Hepatocyte (in vitro differentiated cells): ENCODE results near the gene DAP3.

ENCODE experiments used
- EZH2 ChIP-seq: fragments of 200-600 bp; sonication (generic); IDR thresholded peaks from 2 replicates; pipeline ENCODE4 v1.6.1; 2016; ENCODE audit warnings: antibody characterized with exemption, mild to moderate bottlenecking, borderline replicate concordance
- EZH2phosphoT487 ChIP-seq: fragments of 200-600 bp; sonication (generic); IDR thresholded peaks from one replicate; pipeline ENCODE4 v1.6.1; 2018; ENCODE audit warnings: antibody characterized with exemption, mild to moderate bottlenecking, low read depth, moderate library complexity; ENCODE audit not compliant: unreplicated experiment, severe bottlenecking
- TF ChIP-seq, protein P1 (sequence below): fragments of 200-600 bp; sonication (generic); IDR thresholded peaks from 2 replicates; pipeline ENCODE4 v1.5.1; 2016; ENCODE audit warnings: antibody characterized with exemption, mild to moderate bottlenecking; ENCODE audit not compliant: poor library complexity

DNA sequence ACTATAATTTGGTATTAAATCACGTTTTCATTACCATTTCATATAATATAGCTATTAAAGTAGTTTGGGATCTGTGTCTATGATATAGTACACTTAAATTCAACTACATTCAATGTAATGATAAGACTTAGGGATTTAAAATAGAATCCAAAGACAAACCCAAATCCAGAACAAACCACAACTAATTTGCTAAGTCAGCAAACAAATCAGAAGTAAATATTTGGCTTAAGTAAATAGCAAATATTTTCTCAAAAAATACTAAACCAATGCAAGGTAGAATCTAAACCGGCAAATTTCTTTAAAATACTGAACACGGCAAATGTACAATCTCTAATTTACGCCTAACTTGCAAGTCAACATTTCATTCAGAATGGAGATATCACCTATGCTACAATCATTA, 17.1 kb upstream of the DAP3 start:
- TF ChIP-seq EZH2phosphoT487: no peak
- TF ChIP-seq, protein P1, sequence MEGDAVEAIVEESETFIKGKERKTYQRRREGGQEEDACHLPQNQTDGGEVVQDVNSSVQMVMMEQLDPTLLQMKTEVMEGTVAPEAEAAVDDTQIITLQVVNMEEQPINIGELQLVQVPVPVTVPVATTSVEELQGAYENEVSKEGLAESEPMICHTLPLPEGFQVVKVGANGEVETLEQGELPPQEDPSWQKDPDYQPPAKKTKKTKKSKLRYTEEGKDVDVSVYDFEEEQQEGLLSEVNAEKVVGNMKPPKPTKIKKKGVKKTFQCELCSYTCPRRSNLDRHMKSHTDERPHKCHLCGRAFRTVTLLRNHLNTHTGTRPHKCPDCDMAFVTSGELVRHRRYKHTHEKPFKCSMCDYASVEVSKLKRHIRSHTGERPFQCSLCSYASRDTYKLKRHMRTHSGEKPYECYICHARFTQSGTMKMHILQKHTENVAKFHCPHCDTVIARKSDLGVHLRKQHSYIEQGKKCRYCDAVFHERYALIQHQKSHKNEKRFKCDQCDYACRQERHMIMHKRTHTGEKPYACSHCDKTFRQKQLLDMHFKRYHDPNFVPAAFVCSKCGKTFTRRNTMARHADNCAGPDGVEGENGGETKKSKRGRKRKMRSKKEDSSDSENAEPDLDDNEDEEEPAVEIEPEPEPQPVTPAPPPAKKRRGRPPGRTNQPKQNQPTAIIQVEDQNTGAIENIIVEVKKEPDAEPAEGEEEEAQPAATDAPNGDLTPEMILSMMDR: no peak
- TF ChIP-seq EZH2: no peak
